ENCODE data around the gene FIP1L1. TPM values are rescaled to one million over a fixed set of nuclear protein-coding genes. Genes with fewer than 3 reads are reported as not detected.

FIP1L1 gene
- total RNA-seq, 1 experiment from 2014 or later, result 68.0 TPM

DNA sequence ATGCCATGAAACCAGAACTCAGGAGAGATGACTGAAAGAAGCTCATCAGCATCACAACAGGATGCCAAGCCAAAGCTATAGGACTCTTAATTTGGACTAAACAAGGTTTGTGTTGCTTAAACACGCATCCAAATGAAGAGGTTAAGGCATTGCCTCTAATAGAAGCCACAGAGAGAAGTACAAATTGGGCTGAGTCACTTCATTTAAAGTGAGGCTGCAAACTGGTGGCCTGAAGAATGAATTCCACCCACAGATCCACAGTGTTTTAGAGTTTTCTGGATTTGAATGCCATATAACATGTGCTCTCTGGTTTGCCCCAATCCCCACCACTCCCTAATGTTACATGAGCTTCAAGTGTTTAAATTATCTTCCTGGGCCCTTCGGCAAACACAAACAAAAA lies 103.5 kb downstream of the FIP1L1 start:
- no peak overlapping the region for H4K91ac ChIP-seq (ENCODE audit: insufficient read length, low read depth, low read length)
- no peak overlapping the region for H3K27ac ChIP-seq (ENCODE audit: insufficient read length, low read depth, low read length)
- H2BK5ac ChIP-seq (ENCODE audit: insufficient read length, low read length), result no peak overlapping the region
- Mint-ChIP-seq H3K4me1 (peaks cover 50 to 58% of the 10 kb centered on the region in 2 experiments), H3K4me3 (no peak overlapping the region), H3K27me3 (ENCODE audit: low read depth) (no peaks in the 10 kb centered on the region; the same call in 1 of the 2 replicates), H3K36me3 (ENCODE audit: insufficient read depth in 1 of 3, low read depth in 3 of 3) (peaks cover 0 to 15% (median 0%) of the 10 kb centered on the region in 3 experiments; a peak in 1 of 7 replicates), H3K27ac (peak overlapping the region in 2 of 3 experiments; percentile 15 to 50; a peak in 2 of 7 replicates), H3K9me3 (no peaks in the 10 kb centered on the region; a peak in 1 of 5 replicates)
- H4K5ac ChIP-seq (ENCODE audit: insufficient read length, low read depth, low read length), result no peak overlapping the region
- H3K14ac ChIP-seq (ENCODE audit: insufficient read depth, low read length), result no peak overlapping the region
- no peak overlapping the region for H2BK120ac ChIP-seq (ENCODE audit: low read depth, low read length, poor library complexity, severe bottlenecking)
- H4K20me1 ChIP-seq (ENCODE audit: control insufficient read depth, insufficient read depth, insufficient read length), result no peaks in the 10 kb centered on the region
- H3K23me2 ChIP-seq (ENCODE audit: insufficient read length, low read depth, low read length, poor library complexity, severe bottlenecking), result no peaks in the 10 kb centered on the region
- no peaks in the 10 kb centered on the region for H3K79me2 ChIP-seq (ENCODE audit: insufficient read depth, low read length)
- H3K79me1 ChIP-seq (ENCODE audit: insufficient read depth, low read depth, low read length, poor library complexity, severe bottlenecking), result no peaks in the 10 kb centered on the region
- H3K18ac ChIP-seq (ENCODE audit: insufficient read length, low read depth, low read length), result no peak overlapping the region
- no CpG with 5 or more reads among the region's 2 CpGs for WGBS (ENCODE audit: extremely low coverage, insufficient read length, low lambda C conversion rate)
- no peak overlapping the region for H3K4me2 ChIP-seq (ENCODE audit: insufficient read depth, insufficient read length, low read length)
- H3K4ac ChIP-seq (ENCODE audit: low read depth, low read length), result no peak overlapping the region
- no peak overlapping the region for H2BK20ac ChIP-seq (ENCODE audit: low read depth, low read length, poor library complexity, severe bottlenecking)
- H3K9ac ChIP-seq (ENCODE audit: extremely low read depth, insufficient read length, low read length), result no peak overlapping the region
- H3T11ph ChIP-seq (ENCODE audit: low read length), result no peak overlapping the region
- H3K23ac ChIP-seq (ENCODE audit: insufficient read length, low read depth, low read length), result no peak overlapping the region
- no peaks in the 10 kb centered on the region for H3K27me3 ChIP-seq (ENCODE audit: insufficient read depth, low read length)
- H2BK15ac ChIP-seq (ENCODE audit: low read depth, low read length), result no peak overlapping the region
- TF ChIP-seq, protein P1, sequence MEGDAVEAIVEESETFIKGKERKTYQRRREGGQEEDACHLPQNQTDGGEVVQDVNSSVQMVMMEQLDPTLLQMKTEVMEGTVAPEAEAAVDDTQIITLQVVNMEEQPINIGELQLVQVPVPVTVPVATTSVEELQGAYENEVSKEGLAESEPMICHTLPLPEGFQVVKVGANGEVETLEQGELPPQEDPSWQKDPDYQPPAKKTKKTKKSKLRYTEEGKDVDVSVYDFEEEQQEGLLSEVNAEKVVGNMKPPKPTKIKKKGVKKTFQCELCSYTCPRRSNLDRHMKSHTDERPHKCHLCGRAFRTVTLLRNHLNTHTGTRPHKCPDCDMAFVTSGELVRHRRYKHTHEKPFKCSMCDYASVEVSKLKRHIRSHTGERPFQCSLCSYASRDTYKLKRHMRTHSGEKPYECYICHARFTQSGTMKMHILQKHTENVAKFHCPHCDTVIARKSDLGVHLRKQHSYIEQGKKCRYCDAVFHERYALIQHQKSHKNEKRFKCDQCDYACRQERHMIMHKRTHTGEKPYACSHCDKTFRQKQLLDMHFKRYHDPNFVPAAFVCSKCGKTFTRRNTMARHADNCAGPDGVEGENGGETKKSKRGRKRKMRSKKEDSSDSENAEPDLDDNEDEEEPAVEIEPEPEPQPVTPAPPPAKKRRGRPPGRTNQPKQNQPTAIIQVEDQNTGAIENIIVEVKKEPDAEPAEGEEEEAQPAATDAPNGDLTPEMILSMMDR (conservative IDR thresholded peaks at IDR 0.05), result no peak
- no peak overlapping the region for H3K56ac ChIP-seq (ENCODE audit: insufficient read length, low read depth, low read length)
- H2AK5ac ChIP-seq (ENCODE audit: insufficient read length, low read length), result no peak overlapping the region
- H2AFZ ChIP-seq (ENCODE audit: low read length), result no peak overlapping the region
- no peaks in the 10 kb centered on the region for H3K9me3 ChIP-seq (ENCODE audit: control insufficient read depth, low read depth, low read length)
- H3K4me1 ChIP-seq (ENCODE audit: insufficient read depth, low read length), result peaks cover 7% of the 10 kb centered on the region
- H4K8ac ChIP-seq (replicated peaks; ENCODE audit: insufficient read length, low read depth, low read length), result no peak overlapping the region
- H2BK12ac ChIP-seq (ENCODE audit: insufficient read length, low read depth, low read length), result no peak overlapping the region
- no peak for DNase-seq

All from H9 (cell line).